ENCODE results near the gene BRAF. TPM values are rescaled to one million over a fixed set of nuclear protein-coding genes. Genes with fewer than 3 reads are reported as not detected.
"Not testable (repeated sequence)": the region's sequence is repeated elsewhere in the genome, so short reads cannot be mapped to it uniquely, and the experiment has no call there.

BRAF gene
- total RNA-seq, 1 experiment from 2014 or later: 29.7 TPM

- Histone ChIP-seq H3K4me1 (ENCODE audit: control insufficient read depth in 1 of 2, insufficient read depth in 2 of 2, low read length in 2 of 2) (no peaks in the 10 kb centered on the region), H3K4me3 (replicated peaks in 1 of 2; ENCODE audit: low read depth in 1 of 2, low read length in 2 of 2) (no peak overlapping the region), H3K79me2 (ENCODE audit: insufficient read depth, low read length) (no peaks in the 10 kb centered on the region), H3K27me3 (ENCODE audit: insufficient read depth, low read length) (no peaks in the 10 kb centered on the region), H3K9me3 (ENCODE audit: control insufficient read depth in 1 of 2, insufficient read depth in 1 of 2, low read depth in 1 of 2, low read length in 2 of 2) (no peaks in the 10 kb centered on the region), H3K4me2 (ENCODE audit: low read length) (no peak overlapping the region), H2AFZ (ENCODE audit: low read depth, low read length, poor library complexity, severe bottlenecking) (no peak overlapping the region), H3K9ac (ENCODE audit: low read length) (no peak overlapping the region), H4K20me1 (ENCODE audit: insufficient read depth) (no peaks in the 10 kb centered on the region), H3K9me2 (ENCODE audit: insufficient read depth) (no peaks in the 10 kb centered on the region), H3K36me3 (ENCODE audit: control insufficient read depth in 1 of 2, insufficient read depth in 2 of 2, low read length in 2 of 2) (peaks cover 0 to 2% of the 10 kb centered on the region in 2 experiments; a peak in 1 of 4 replicates), H3K27ac (ENCODE audit: low read depth, low read length) (no peak overlapping the region)
- ChIA-PET RAD21 (ENCODE audit: low non-redundant PET in 1 of 2, low total read pairs in 2 of 2, uncharacterized antibody in 2 of 2, unreplicated experiment in 2 of 2) (no interaction called here), POLR2A (no interaction called here), CTCF (no interaction called here)
- ATAC-seq (no peak), DNase-seq (ENCODE audit: low read depth, low spot score) (no peak)
- intact Hi-C loops (cut with micrococcal nuclease): no loop called here
- BruUV-seq (replicated peaks): no TSS peak
- TF ChIP-seq EGR1 (IDR thresholded peaks at IDR 0.05; ENCODE audit: low read depth) (no peak), SRF (IDR thresholded peaks at IDR 0.05; ENCODE audit: low read depth) (no peak), ZFX (IDR thresholded peaks at IDR 0.05) (no peak), POLR2A (IDR thresholded peaks at IDR 0.05; ENCODE audit: borderline replicate concordance, extremely low read depth, insufficient read depth, insufficient read length) (no peak)
- TF ChIP-seq, protein P1, sequence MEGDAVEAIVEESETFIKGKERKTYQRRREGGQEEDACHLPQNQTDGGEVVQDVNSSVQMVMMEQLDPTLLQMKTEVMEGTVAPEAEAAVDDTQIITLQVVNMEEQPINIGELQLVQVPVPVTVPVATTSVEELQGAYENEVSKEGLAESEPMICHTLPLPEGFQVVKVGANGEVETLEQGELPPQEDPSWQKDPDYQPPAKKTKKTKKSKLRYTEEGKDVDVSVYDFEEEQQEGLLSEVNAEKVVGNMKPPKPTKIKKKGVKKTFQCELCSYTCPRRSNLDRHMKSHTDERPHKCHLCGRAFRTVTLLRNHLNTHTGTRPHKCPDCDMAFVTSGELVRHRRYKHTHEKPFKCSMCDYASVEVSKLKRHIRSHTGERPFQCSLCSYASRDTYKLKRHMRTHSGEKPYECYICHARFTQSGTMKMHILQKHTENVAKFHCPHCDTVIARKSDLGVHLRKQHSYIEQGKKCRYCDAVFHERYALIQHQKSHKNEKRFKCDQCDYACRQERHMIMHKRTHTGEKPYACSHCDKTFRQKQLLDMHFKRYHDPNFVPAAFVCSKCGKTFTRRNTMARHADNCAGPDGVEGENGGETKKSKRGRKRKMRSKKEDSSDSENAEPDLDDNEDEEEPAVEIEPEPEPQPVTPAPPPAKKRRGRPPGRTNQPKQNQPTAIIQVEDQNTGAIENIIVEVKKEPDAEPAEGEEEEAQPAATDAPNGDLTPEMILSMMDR (IDR thresholded peaks at IDR 0.05 in 2 of 3, conservative IDR thresholded peaks at IDR 0.05 in 1 of 3; ENCODE audit: borderline replicate concordance in 1 of 3, insufficient read depth in 1 of 3, low read depth in 2 of 3, low read length in 2 of 3): no peak
- TF ChIP-seq, protein P2, sequence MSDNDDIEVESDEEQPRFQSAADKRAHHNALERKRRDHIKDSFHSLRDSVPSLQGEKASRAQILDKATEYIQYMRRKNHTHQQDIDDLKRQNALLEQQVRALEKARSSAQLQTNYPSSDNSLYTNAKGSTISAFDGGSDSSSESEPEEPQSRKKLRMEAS (IDR thresholded peaks at IDR 0.05): no peak
Observed at GRCh38 chr7:140744005-140744404, 180.7 kb downstream of the BRAF start.

- H3K9me3 ChIP-seq (ENCODE audit: control insufficient read depth in 1 of 2, insufficient read depth in 1 of 2, low read depth in 1 of 2, low read length in 2 of 2); RAD21 ChIA-PET (ENCODE audit: low non-redundant PET in 1 of 2, low total read pairs in 2 of 2, uncharacterized antibody in 2 of 2, unreplicated experiment in 2 of 2); DNase-seq (ENCODE audit: low read depth, low spot score); H4K20me1 ChIP-seq (ENCODE audit: insufficient read depth); H2AFZ ChIP-seq (ENCODE audit: low read depth, low read length, poor library complexity, severe bottlenecking); H3K36me3 ChIP-seq (ENCODE audit: control insufficient read depth in 1 of 2, insufficient read depth in 2 of 2, low read length in 2 of 2); POLR2A ChIA-PET; BruUV-seq (replicated peaks); H3K27me3 ChIP-seq (ENCODE audit: insufficient read depth, low read length); H3K27ac ChIP-seq (ENCODE audit: low read depth, low read length); intact Hi-C loops (cut with micrococcal nuclease); ATAC-seq; CTCF ChIA-PET; H3K79me2 ChIP-seq (ENCODE audit: insufficient read depth, low read length); H3K9me2 ChIP-seq (ENCODE audit: insufficient read depth); H3K4me1 ChIP-seq (ENCODE audit: control insufficient read depth in 1 of 2, insufficient read depth in 2 of 2, low read length in 2 of 2); H3K4me3 ChIP-seq (replicated peaks in 1 of 2; ENCODE audit: low read depth in 1 of 2, low read length in 2 of 2); H3K4me2 ChIP-seq (ENCODE audit: low read length); H3K9ac ChIP-seq (ENCODE audit: low read length): not testable (repeated sequence)
Observed at GRCh38 chr7:140743255-140743654, 181.5 kb downstream of the BRAF start.

Measured in HCT116 (cell line).